HL-60 (cell line): ENCODE measurements around the gene NPM1.

ENCODE experiments used
- POLR2AphosphoS5 ChIP-seq: IDR thresholded peaks from 2 replicates; pipeline ENCODE4 v1.6.1; 2012; ENCODE audit warnings: low read depth
- SPI1 ChIP-seq: IDR thresholded peaks from 2 replicates; pipeline ENCODE4 v1.6.1; 2012; ENCODE audit warnings: low read depth, mild to moderate bottlenecking, borderline replicate concordance
- TF ChIP-seq, protein P1 (sequence below): IDR thresholded peaks from one replicate; pipeline ENCODE4 v1.5.1; 2011; ENCODE audit warnings: low read length, control low read depth, inconsistent platforms; ENCODE audit not compliant: insufficient read depth
- TF ChIP-seq, protein P2 (sequence below): IDR thresholded peaks from 2 replicates; pipeline ENCODE4 v1.6.1; 2012; ENCODE audit warnings: low read depth; ENCODE audit not compliant: insufficient replicate concordance

DNA sequence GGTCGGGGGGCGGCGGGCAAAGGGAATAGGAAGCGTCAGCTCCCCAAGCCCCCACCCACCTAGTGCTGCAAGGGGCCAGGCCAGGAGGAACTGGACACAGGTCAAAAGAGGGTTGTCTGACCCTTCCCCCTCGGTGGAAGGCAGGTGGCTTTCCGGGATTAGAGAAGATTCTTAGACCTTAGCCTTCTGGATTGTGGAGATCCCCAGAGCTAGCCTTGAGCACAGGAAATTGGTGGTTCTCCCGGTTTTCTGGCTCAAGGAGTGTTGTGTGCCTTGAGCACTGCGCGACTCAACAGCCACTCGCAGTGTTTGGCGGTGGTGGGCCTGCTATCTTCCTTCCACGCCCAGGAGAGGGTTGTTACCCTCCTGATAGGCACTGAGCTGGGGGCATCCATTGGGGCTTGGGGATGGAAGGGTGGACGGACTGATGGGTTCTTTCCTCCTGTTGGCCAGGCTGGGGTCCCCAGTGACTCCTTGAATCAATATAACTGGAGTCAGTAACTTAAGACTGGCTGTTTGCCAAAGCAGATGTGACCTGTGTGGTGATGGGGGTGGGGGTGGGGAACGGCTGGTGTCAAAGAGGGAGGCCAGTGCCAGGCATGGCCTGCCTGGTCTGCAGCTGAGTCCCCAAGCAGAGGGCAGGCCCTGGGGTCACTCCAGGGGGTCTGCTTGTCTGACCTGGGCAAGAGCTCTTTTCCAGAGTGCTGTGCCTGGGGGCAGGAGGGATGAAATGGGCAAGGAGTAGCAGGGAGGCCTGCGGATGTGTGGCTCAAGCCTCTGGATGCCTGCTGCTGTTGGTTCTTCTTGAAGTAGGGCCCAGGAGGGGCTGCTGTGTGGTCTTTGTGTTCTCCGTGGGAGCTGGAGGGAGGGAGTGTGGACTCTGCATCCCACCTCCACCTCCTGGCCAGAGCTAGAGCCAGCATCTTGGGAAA is 33.9 kb downstream of the NPM1 start:
- TF ChIP-seq, protein P1, sequence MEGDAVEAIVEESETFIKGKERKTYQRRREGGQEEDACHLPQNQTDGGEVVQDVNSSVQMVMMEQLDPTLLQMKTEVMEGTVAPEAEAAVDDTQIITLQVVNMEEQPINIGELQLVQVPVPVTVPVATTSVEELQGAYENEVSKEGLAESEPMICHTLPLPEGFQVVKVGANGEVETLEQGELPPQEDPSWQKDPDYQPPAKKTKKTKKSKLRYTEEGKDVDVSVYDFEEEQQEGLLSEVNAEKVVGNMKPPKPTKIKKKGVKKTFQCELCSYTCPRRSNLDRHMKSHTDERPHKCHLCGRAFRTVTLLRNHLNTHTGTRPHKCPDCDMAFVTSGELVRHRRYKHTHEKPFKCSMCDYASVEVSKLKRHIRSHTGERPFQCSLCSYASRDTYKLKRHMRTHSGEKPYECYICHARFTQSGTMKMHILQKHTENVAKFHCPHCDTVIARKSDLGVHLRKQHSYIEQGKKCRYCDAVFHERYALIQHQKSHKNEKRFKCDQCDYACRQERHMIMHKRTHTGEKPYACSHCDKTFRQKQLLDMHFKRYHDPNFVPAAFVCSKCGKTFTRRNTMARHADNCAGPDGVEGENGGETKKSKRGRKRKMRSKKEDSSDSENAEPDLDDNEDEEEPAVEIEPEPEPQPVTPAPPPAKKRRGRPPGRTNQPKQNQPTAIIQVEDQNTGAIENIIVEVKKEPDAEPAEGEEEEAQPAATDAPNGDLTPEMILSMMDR = no peak
- TF ChIP-seq POLR2AphosphoS5 (no peak), SPI1 (no peak)
- TF ChIP-seq, protein P2, sequence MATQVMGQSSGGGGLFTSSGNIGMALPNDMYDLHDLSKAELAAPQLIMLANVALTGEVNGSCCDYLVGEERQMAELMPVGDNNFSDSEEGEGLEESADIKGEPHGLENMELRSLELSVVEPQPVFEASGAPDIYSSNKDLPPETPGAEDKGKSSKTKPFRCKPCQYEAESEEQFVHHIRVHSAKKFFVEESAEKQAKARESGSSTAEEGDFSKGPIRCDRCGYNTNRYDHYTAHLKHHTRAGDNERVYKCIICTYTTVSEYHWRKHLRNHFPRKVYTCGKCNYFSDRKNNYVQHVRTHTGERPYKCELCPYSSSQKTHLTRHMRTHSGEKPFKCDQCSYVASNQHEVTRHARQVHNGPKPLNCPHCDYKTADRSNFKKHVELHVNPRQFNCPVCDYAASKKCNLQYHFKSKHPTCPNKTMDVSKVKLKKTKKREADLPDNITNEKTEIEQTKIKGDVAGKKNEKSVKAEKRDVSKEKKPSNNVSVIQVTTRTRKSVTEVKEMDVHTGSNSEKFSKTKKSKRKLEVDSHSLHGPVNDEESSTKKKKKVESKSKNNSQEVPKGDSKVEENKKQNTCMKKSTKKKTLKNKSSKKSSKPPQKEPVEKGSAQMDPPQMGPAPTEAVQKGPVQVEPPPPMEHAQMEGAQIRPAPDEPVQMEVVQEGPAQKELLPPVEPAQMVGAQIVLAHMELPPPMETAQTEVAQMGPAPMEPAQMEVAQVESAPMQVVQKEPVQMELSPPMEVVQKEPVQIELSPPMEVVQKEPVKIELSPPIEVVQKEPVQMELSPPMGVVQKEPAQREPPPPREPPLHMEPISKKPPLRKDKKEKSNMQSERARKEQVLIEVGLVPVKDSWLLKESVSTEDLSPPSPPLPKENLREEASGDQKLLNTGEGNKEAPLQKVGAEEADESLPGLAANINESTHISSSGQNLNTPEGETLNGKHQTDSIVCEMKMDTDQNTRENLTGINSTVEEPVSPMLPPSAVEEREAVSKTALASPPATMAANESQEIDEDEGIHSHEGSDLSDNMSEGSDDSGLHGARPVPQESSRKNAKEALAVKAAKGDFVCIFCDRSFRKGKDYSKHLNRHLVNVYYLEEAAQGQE = no peak
